Lower leg skin (tissue), 3 donors: ENCODE results near the gene CCDC195.

ENCODE experiments used
- CTCF ChIP-seq, 3 donors: fragments of 450-650 bp; IDR thresholded peaks; one replicate each; pipeline ENCODE4 v1.5.1; 2016; ENCODE audit warnings: antibody characterized with exemption in 3 of 3, mild to moderate bottlenecking in 3 of 3, moderate library complexity in 2 of 3
- POLR2A ChIP-seq, 2 donors: fragments of 450-650 bp; IDR thresholded peaks; one replicate each; pipeline ENCODE4 v1.6.1; 2016 to 2017; ENCODE audit warnings: antibody characterized with exemption in 2 of 2, mild to moderate bottlenecking in 1 of 2, moderate library complexity in 1 of 2

- TF ChIP-seq CTCF (IDR thresholded peaks at IDR 0.05), result no peak
- no peak for TF ChIP-seq POLR2A (IDR thresholded peaks at IDR 0.05)
These were observed 48.5 kb upstream of the CCDC195 start for GRCh38 chr2:224764565-224765236.
